Lower lobe of right lung (tissue), 2 donors: Measurements from ENCODE around the gene TNNC1. TPM values are rescaled to one million over a fixed set of nuclear protein-coding genes. Genes with fewer than 3 reads are reported as not detected.

Source experiments
- ATAC-seq, 2 donors: fragments of 200-7000 bp; cut with Tn5 transposase; one replicate each; pipeline ENCODE4 v1.9.1; 2020 to 2022; ENCODE audit warnings: mild to moderate bottlenecking in 2 of 2, moderate library complexity in 2 of 2
- DNase-seq: peaks from one replicate; pipeline ENCODE4 v3.0.0-alpha.2; 2020
- H3K27ac ChIP-seq: fragments of 200-600 bp; one replicate; pipeline ENCODE4 v1.8.0; 2022
- H3K27me3 ChIP-seq: fragments of 200-600 bp; one replicate; pipeline ENCODE4 v1.8.0; 2022; ENCODE audit warnings: low read depth
- H3K36me3 ChIP-seq: fragments of 200-600 bp; one replicate; pipeline ENCODE4 v1.8.0; 2022; ENCODE audit warnings: mild to moderate bottlenecking
- H3K4me1 ChIP-seq: fragments of 200-600 bp; one replicate; pipeline ENCODE4 v1.8.0; 2022
- H3K4me3 ChIP-seq: fragments of 200-600 bp; one replicate; pipeline ENCODE4 v1.8.0; 2022; ENCODE audit warnings: mild to moderate bottlenecking
- H3K9me3 ChIP-seq: fragments of 200-600 bp; one replicate; pipeline ENCODE4 v1.8.0; 2022
- CTCF ChIP-seq: fragments of 200-600 bp; IDR thresholded peaks from one replicate; pipeline ENCODE4 v1.8.0; 2022; ENCODE audit warnings: antibody characterized with exemption, mild to moderate bottlenecking
- intact Hi-C: fragments of 100-400 bp; cut with DNase I; formaldehyde crosslinking; loops from one replicate; pipeline ENCODE4 v1.11.0; 2022
- total RNA-seq: library from RNA; stranded (reverse); fragmentation: NEBNext Ultra II Directional; extraction: Animal tissue kit (Norgen Biotek cat#: 25700); gene quantifications from one replicate; pipeline ENCODE4 v1.2.1, GENCODE V29; 2021
- donor health status: DM: no; HTN: yes; CAD: no; lungs with severe emphysema.

TNNC1 gene
- total RNA-seq, 1 donor from 2014 or later, result 44.0 TPM

GRCh38 chr3:52442409-52443267 is 11.2 kb downstream of the TNNC1 start:
- H3K4me1 ChIP-seq, result peaks cover 34% of the 10 kb centered on the region
- ATAC-seq (no peak), DNase-seq (no peak)
- peaks cover 7% of the 10 kb centered on the region for H3K36me3 ChIP-seq
- H3K4me3 ChIP-seq, result peak overlapping the region; percentile 41
- H3K27ac ChIP-seq, result no peak overlapping the region
- no peaks in the 10 kb centered on the region for H3K9me3 ChIP-seq
- TF ChIP-seq CTCF, result no peak
- H3K27me3 ChIP-seq, result no peaks in the 10 kb centered on the region
- intact Hi-C loops, result no loop called here

GRCh38 chr3:52441772-52442332 is 12.0 kb downstream of the TNNC1 start:
- ATAC-seq (no peak), DNase-seq (no peak)
- Histone ChIP-seq H3K27me3 (no peaks in the 10 kb centered on the region), H3K4me3 (no peak overlapping the region), H3K9me3 (no peaks in the 10 kb centered on the region), H3K4me1 (peaks cover 34% of the 10 kb centered on the region), H3K36me3 (peaks cover 7% of the 10 kb centered on the region), H3K27ac (no peak overlapping the region)
- intact Hi-C loops, result no loop called here
- no peak for TF ChIP-seq CTCF

GRCh38 chr3:52441091-52441771 is 12.6 kb downstream of the TNNC1 start:
- Histone ChIP-seq H3K27ac (no peak overlapping the region), H3K4me1 (peaks cover 35% of the 10 kb centered on the region), H3K4me3 (no peak overlapping the region), H3K36me3 (peaks cover 7% of the 10 kb centered on the region), H3K9me3 (no peaks in the 10 kb centered on the region), H3K27me3 (no peaks in the 10 kb centered on the region)
- no peak for TF ChIP-seq CTCF
- DNase-seq, result no peak
- intact Hi-C loops, result no loop called here
- no peak for ATAC-seq

- no peak for TF ChIP-seq CTCF
- intact Hi-C loops, result no loop called here
- Histone ChIP-seq H3K27ac (no peak overlapping the region), H3K36me3 (peaks cover 7% of the 10 kb centered on the region), H3K27me3 (no peaks in the 10 kb centered on the region), H3K4me1 (peaks cover 41% of the 10 kb centered on the region), H3K4me3 (no peak overlapping the region), H3K9me3 (no peaks in the 10 kb centered on the region)
- DNase-seq (no peak), ATAC-seq (no peak)
Measured at GRCh38 chr3:52440671-52441070, 13.2 kb downstream of the TNNC1 start.

- no peak overlapping the region for H3K27ac ChIP-seq
- no peaks in the 10 kb centered on the region for H3K27me3 ChIP-seq
- H3K4me3 ChIP-seq, result no peak overlapping the region
- TF ChIP-seq CTCF, result no peak
- no peaks in the 10 kb centered on the region for H3K9me3 ChIP-seq
- H3K4me1 ChIP-seq, result peaks cover 44% of the 10 kb centered on the region
- no peak for DNase-seq
- ATAC-seq, result no peak
- peaks cover 7% of the 10 kb centered on the region for H3K36me3 ChIP-seq
- intact Hi-C loops, result no loop called here
Measured at GRCh38 chr3:52440249-52440551, 13.6 kb downstream of the TNNC1 start.
